Activated naive CD4-positive, alpha-beta T cell treated with anti-CD3 and anti-CD28 coated beads for 36 hours (primary cell): ENCODE results near the gene EN1. TPM values are rescaled to one million over a fixed set of nuclear protein-coding genes. Genes with fewer than 3 reads are reported as not detected.
A peak's percentile ranks its signal among the peaks of the same experiment; 100 is the strongest.

ENCODE experiments used
- CTCF ChIA-PET: fragments of 350-600 bp; sonication (Branson Sonifier 250); formaldehyde crosslinking; loops from one replicate; lab custom pipeline; 2021; ENCODE audit warnings: antibody characterized with exemption; lab: Charles Lee
- DNase-seq: peaks from one replicate; pipeline ENCODE4 v3.0.0-alpha.2; 2020
- H3K27ac Mint-ChIP-seq: one replicate; pipeline ENCODE4 v1.8.0; 2021; ENCODE audit warnings: mild to moderate bottlenecking, mixed read lengths
- H3K27me3 Mint-ChIP-seq: one replicate; pipeline ENCODE4 v1.8.0; 2021; ENCODE audit warnings: low read depth, mixed read lengths
- H3K36me3 Mint-ChIP-seq: one replicate; pipeline ENCODE4 v1.8.0; 2021; ENCODE audit warnings: low read depth, mixed read lengths
- H3K4me1 Mint-ChIP-seq: one replicate; pipeline ENCODE4 v1.8.0; 2021; ENCODE audit warnings: low read depth, mixed read lengths
- H3K4me3 Mint-ChIP-seq: one replicate; pipeline ENCODE4 v1.8.0; 2021; ENCODE audit warnings: mild to moderate bottlenecking, moderate library complexity, mixed read lengths
- H3K9me3 Mint-ChIP-seq: one replicate; pipeline ENCODE4 v1.8.0; 2021; ENCODE audit warnings: mixed read lengths
- intact Hi-C: fragments of 100-400 bp; cut with micrococcal nuclease; formaldehyde crosslinking; loops from one replicate; pipeline ENCODE4 v1.15.1; 2023
- total RNA-seq, 2 experiments: library from RNA; stranded (reverse); gene quantifications; one replicate each; pipeline ENCODE4 v1.2.3, GENCODE V29; 2021

EN1 gene
- total RNA-seq, 2 experiments from 2014 or later = not detected

DNA sequence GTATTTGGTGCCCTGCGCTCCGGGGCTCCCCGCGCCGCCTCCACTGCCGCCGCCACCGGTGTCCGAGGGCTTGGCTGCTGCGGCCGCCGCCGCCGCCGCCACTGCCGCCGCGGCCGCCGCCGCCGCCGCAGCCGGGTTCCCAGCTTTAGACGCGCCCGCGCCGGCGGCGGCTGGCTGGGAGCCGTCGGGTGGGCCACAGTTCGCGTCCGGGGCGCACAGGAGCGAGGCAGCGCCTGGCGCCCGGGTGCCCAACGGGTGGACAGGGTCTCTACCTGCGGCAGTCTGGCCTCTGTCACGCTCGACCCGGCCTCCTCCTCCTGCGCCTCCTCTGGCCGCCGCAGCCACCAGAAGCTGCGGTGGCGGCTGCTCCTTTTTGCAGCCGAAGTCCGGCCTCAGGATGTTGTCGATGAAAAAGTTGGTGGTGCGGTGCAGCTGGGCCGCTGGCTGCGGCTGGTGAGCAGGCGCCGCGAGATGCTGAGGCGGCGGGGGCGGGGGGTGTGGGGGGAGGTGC lies 951 bp downstream of the EN1 start:
- intact Hi-C loops = loop anchor here (10.0 kb wide), 1 partner anchor 1032 kb away; the partner anchor contains the start of gene DDX18
- CTCF ChIA-PET = interaction anchor here (2.0 kb wide), 1 partner anchor 9 kb away, joined by 6 read pairs; no protein-coding TSS in a partner anchor
- H3K27me3 Mint-ChIP-seq = peaks cover 74% of the 10 kb centered on the region
- no peaks in the 10 kb centered on the region for H3K36me3 Mint-ChIP-seq
- peaks cover 34% of the 10 kb centered on the region for H3K4me1 Mint-ChIP-seq
- DNase-seq = no peak
- no peaks in the 10 kb centered on the region for H3K9me3 Mint-ChIP-seq
- peak overlapping the region; percentile 42 for H3K4me3 Mint-ChIP-seq
- no peak overlapping the region for H3K27ac Mint-ChIP-seq

- Mint-ChIP-seq H3K9me3 (no peaks in the 10 kb centered on the region), H3K4me1 (peaks cover 33% of the 10 kb centered on the region), H3K27me3 (peaks cover 74% of the 10 kb centered on the region), H3K4me3 (peak overlapping the region; percentile 36), H3K36me3 (no peaks in the 10 kb centered on the region), H3K27ac (no peak overlapping the region)
- CTCF ChIA-PET = interaction anchor here (1.0 to 2.0 kb wide), 3 partner anchors 10 to 12 kb away, joined by 3 to 6 read pairs (median 4); no protein-coding TSS in a partner anchor
- intact Hi-C loops = loop anchor here (10.0 kb wide), 1 partner anchor 1031 kb away; the partner anchor contains the start of gene DDX18
- no peak for DNase-seq
Observed at GRCh38 chr2:118845522-118846441, 1.7 kb downstream of the EN1 start.

GRCh38 chr2:118845005-118845521 lies 2.4 kb downstream of the EN1 start:
- Mint-ChIP-seq H3K27ac (no peak overlapping the region), H3K4me3 (peak overlapping the region; percentile 12), H3K27me3 (peaks cover 73% of the 10 kb centered on the region), H3K36me3 (no peaks in the 10 kb centered on the region), H3K4me1 (peaks cover 33% of the 10 kb centered on the region), H3K9me3 (no peaks in the 10 kb centered on the region)
- no peak for DNase-seq
- intact Hi-C loops = loop anchor here (10.0 kb wide), 1 partner anchor 1030 kb away; the partner anchor contains the start of gene DDX18
- CTCF ChIA-PET = interaction anchor here (0.7 to 1.2 kb wide), 3 partner anchors 10 to 82 kb away, joined by 3 to 4 read pairs (median 3); no protein-coding TSS in a partner anchor

DNA sequence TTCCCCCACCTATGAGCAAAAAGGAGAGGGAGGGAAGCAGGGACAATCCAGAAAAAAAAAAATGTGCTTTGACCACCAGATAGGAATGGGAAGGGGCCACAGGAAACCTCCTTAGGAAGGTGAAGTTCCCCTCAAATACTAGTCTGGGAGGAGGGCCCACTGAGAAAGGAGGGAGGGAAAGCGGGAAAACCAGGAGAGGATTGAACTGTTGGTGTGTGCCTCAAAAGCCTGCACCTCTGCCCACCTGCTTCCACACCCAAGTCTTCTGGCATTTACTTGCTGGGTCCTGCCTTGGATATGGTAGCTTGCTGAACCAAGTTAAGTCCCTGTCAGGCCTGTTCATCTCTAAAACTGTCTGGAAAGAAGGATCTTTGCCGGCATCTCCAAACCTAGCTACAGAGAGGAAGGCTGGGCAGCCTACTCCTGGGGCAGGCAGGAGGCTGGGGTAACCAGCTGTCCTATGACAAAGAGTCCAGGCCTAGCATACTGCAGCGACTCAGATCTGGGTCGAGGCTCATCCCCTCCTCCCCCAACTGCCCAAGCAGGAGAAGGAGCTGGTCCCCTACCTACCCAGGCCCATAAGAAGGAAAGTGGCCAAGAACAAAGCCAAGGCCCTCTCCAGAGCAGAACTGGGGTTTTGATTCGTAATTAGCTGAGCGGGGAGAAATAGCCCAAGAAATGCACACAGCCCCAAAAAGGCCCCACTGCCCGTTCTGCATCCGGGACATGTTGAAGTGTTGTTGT lies 3.0 kb downstream of the EN1 start:
- H3K27me3 Mint-ChIP-seq = peaks cover 75% of the 10 kb centered on the region
- DNase-seq = no peak
- H3K4me3 Mint-ChIP-seq = no peak overlapping the region
- intact Hi-C loops = loop anchor here (10.0 kb wide), 1 partner anchor 1030 kb away; the partner anchor contains the start of gene DDX18
- H3K4me1 Mint-ChIP-seq = peaks cover 33% of the 10 kb centered on the region
- H3K9me3 Mint-ChIP-seq = no peaks in the 10 kb centered on the region
- H3K36me3 Mint-ChIP-seq = no peaks in the 10 kb centered on the region
- CTCF ChIA-PET = interaction anchor here (0.7 to 1.2 kb wide), 3 partner anchors 11 to 81 kb away, joined by 3 to 4 read pairs (median 3); no protein-coding TSS in a partner anchor
- no peak overlapping the region for H3K27ac Mint-ChIP-seq

- H3K27me3 Mint-ChIP-seq = peaks cover 74% of the 10 kb centered on the region
- no peak overlapping the region for H3K27ac Mint-ChIP-seq
- H3K9me3 Mint-ChIP-seq = no peaks in the 10 kb centered on the region
- H3K4me1 Mint-ChIP-seq = peaks cover 30% of the 10 kb centered on the region
- intact Hi-C loops = loop anchor here (10.0 kb wide), 1 partner anchor 1029 kb away; the partner anchor contains the start of gene DDX18
- no peak overlapping the region for H3K4me3 Mint-ChIP-seq
- CTCF ChIA-PET = interaction anchor here (1.0 kb wide), 1 partner anchor 12 kb away, joined by 3 read pairs; no protein-coding TSS in a partner anchor
- no peak for DNase-seq
- H3K36me3 Mint-ChIP-seq = no peaks in the 10 kb centered on the region
Observed at GRCh38 chr2:118843483-118844132, 3.8 kb downstream of the EN1 start.

GRCh38 chr2:118842661-118843482 lies 4.6 kb downstream of the EN1 start:
- Mint-ChIP-seq H3K36me3 (no peaks in the 10 kb centered on the region), H3K27me3 (peaks cover 75% of the 10 kb centered on the region), H3K4me1 (peaks cover 26% of the 10 kb centered on the region), H3K27ac (no peak overlapping the region), H3K9me3 (no peaks in the 10 kb centered on the region), H3K4me3 (peak overlapping the region; percentile 46)
- CTCF ChIA-PET = interaction anchor here (1.0 kb wide), 1 partner anchor 13 kb away, joined by 3 read pairs; no protein-coding TSS in a partner anchor
- no peak for DNase-seq
- intact Hi-C loops = loop anchor here (10.0 kb wide), 1 partner anchor 1028 kb away; the partner anchor contains the start of gene DDX18

GRCh38 chr2:118841828-118842461 lies 5.5 kb downstream of the EN1 start:
- peaks cover 80% of the 10 kb centered on the region for H3K27me3 Mint-ChIP-seq
- H3K27ac Mint-ChIP-seq = no peak overlapping the region

DNA sequence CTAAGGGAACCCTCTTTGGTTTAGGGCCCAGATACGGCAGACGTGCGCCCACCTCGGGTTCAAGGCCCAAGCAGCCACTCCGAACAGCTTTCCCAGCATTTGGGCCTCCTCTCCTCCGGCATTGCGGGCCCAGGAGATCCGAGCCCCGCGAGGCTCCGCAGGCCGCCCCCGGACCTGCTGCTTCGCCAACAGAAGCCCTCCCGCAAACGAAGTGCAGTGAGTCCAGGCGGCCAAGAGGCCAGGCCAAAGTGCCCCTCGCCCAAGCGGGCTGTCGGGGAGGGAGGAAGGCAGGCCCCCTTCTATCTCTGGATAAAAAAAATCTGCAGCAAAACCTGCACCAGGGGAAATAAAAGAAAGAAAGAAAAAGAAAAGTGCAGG lies 6.0 kb downstream of the EN1 start:
- Mint-ChIP-seq H3K4me3 (no peak overlapping the region), H3K36me3 (no peaks in the 10 kb centered on the region), H3K27me3 (peaks cover 85% of the 10 kb centered on the region), H3K27ac (no peak overlapping the region), H3K9me3 (no peaks in the 10 kb centered on the region), H3K4me1 (peaks cover 23% of the 10 kb centered on the region)
- intact Hi-C loops = loop anchor here (10.0 kb wide), 1 partner anchor 1027 kb away; the partner anchor contains the start of gene DDX18
- CTCF ChIA-PET = no interaction called here
- no peak for DNase-seq

More at GRCh38 chr2:118841828-118842461, 5.5 kb downstream of the EN1 start:
- intact Hi-C loops = loop anchor here (10.0 kb wide), 1 partner anchor 1027 kb away; the partner anchor contains the start of gene DDX18
- Mint-ChIP-seq H3K36me3 (no peaks in the 10 kb centered on the region), H3K4me3 (peak overlapping the region; percentile 55), H3K9me3 (no peaks in the 10 kb centered on the region), H3K4me1 (peaks cover 22% of the 10 kb centered on the region)
- DNase-seq = no peak
- CTCF ChIA-PET = no interaction called here

GRCh38 chr2:118838741-118839455 lies 8.6 kb downstream of the EN1 start:
- CTCF ChIA-PET = interaction anchor here (1.0 kb wide), 1 partner anchor 13 kb away, joined by 3 read pairs; no protein-coding TSS in a partner anchor
- H3K9me3 Mint-ChIP-seq = no peaks in the 10 kb centered on the region
- H3K36me3 Mint-ChIP-seq = no peaks in the 10 kb centered on the region
- no peak overlapping the region for H3K27ac Mint-ChIP-seq
- H3K4me1 Mint-ChIP-seq = peaks cover 17% of the 10 kb centered on the region
- no peak for DNase-seq
- H3K27me3 Mint-ChIP-seq = peaks cover 79% of the 10 kb centered on the region
- intact Hi-C loops = no loop called here
- no peak overlapping the region for H3K4me3 Mint-ChIP-seq

GRCh38 chr2:118837621-118838020 lies 9.8 kb downstream of the EN1 start:
- H3K36me3 Mint-ChIP-seq = no peaks in the 10 kb centered on the region

More at GRCh38 chr2:118837621-118838020, 9.8 kb downstream of the EN1 start:
- CTCF ChIA-PET = interaction anchor here (1.0 kb wide), 1 partner anchor 14 kb away, joined by 3 read pairs; no protein-coding TSS in a partner anchor
- H3K4me3 Mint-ChIP-seq = no peak overlapping the region
- H3K27me3 Mint-ChIP-seq = peaks cover 82% of the 10 kb centered on the region
- intact Hi-C loops = no loop called here
- H3K4me1 Mint-ChIP-seq = peaks cover 13% of the 10 kb centered on the region
- no peak for DNase-seq
- H3K27ac Mint-ChIP-seq = no peak overlapping the region
- H3K9me3 Mint-ChIP-seq = no peaks in the 10 kb centered on the region
